HFFc6 (cell line): ENCODE data around the gene ATAD3A. TPM values are rescaled to one million over a fixed set of nuclear protein-coding genes. Genes with fewer than 3 reads are reported as not detected.

Experiments used
- DNase-seq: peaks from one replicate; pipeline ENCODE4 v3.0.0-alpha.2; 2018
- H3K27ac Mint-ChIP-seq: 2 replicates; pipeline ENCODE4 v1.8.0; 2020; ENCODE audit warnings: mild to moderate bottlenecking, mixed read lengths
- H3K27me3 Mint-ChIP-seq: 2 replicates; pipeline ENCODE4 v1.8.0; 2021; ENCODE audit warnings: mild to moderate bottlenecking, moderate library complexity, mixed read lengths; ENCODE audit not compliant: insufficient read depth
- H3K36me3 Mint-ChIP-seq: 2 replicates; pipeline ENCODE4 v1.8.0; 2021; ENCODE audit warnings: low read depth, mixed read lengths
- H3K4me1 Mint-ChIP-seq: 2 replicates; pipeline ENCODE4 v1.8.0; 2020; ENCODE audit warnings: low read depth, mixed read lengths
- H3K4me3 Mint-ChIP-seq: 2 replicates; pipeline ENCODE4 v1.8.0; 2020; ENCODE audit warnings: mild to moderate bottlenecking, moderate library complexity, mixed read lengths
- H3K9me3 Mint-ChIP-seq: 2 replicates; pipeline ENCODE4 v1.8.0; 2020; ENCODE audit warnings: mild to moderate bottlenecking, mixed read lengths
- total RNA-seq, 6 experiments: library from RNA; stranded (reverse); fragmentation: NEBNext Ultra II Directional; extraction: Animal tissue kit (Norgen Biotek cat#: 25700); gene quantifications; 2 replicates in 1 of 6; 3 replicates in 5 of 6; pipeline ENCODE4 v1.2.3, GENCODE V29; 2021
- TF ChIP-seq, protein P1 (sequence below): fragments of 200-600 bp; sonication (generic); IDR thresholded peaks from 2 replicates; pipeline ENCODE4 v1.5.0; 2021; ENCODE audit warnings: antibody characterized with exemption, mild to moderate bottlenecking

ATAD3A gene
- total RNA-seq, 6 experiments from 2014 or later: 48.7 to 61.5 (median 54.0) TPM

DNA sequence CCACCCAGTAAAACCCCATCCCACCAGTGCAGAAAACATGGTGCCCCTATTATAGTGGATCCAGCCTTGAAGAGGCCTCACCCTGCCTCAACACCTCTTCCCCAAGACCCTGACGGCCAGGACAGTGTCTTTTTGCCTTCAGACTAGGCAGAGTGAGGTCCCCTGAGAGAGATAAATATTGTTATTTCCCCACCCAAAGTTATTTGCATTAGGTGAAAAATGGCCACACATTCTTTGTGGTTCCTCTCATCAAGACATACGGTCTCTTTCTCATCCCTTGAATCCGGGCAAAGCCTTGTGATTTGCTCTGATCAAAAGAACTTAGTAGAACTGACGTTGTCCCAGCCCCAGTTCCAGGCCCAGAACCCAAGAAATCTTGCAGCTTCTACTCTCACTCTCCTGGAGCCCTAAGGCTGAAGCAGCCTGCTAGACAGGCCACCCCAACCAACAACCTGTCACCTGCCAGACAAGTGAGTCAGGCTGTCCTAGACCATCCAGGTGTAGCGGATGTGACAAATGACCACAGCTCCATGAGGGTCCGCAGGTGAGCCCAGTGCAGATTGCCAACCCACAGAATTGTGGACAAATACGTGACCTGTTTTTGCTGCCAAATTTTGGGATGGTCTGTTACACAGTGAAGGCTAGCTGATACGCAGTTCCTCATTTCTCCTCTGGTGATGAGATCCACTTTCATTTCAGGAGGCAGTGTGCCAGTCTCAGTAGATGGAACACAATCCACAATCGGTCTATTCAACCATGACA is 70.8 kb downstream of the ATAD3A start:
- Mint-ChIP-seq H3K27me3 (peaks cover 51% of the 10 kb centered on the region), H3K27ac (no peak overlapping the region), H3K4me3 (no peak overlapping the region), H3K4me1 (0 out of 2 replicates have a peak, but pooled peaks cover 5% of the 10 kb centered on the region), H3K9me3 (no peaks in the 10 kb centered on the region), H3K36me3 (no peaks in the 10 kb centered on the region)
- DNase-seq: no peak
- TF ChIP-seq, protein P1, sequence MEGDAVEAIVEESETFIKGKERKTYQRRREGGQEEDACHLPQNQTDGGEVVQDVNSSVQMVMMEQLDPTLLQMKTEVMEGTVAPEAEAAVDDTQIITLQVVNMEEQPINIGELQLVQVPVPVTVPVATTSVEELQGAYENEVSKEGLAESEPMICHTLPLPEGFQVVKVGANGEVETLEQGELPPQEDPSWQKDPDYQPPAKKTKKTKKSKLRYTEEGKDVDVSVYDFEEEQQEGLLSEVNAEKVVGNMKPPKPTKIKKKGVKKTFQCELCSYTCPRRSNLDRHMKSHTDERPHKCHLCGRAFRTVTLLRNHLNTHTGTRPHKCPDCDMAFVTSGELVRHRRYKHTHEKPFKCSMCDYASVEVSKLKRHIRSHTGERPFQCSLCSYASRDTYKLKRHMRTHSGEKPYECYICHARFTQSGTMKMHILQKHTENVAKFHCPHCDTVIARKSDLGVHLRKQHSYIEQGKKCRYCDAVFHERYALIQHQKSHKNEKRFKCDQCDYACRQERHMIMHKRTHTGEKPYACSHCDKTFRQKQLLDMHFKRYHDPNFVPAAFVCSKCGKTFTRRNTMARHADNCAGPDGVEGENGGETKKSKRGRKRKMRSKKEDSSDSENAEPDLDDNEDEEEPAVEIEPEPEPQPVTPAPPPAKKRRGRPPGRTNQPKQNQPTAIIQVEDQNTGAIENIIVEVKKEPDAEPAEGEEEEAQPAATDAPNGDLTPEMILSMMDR: no peak

DNA sequence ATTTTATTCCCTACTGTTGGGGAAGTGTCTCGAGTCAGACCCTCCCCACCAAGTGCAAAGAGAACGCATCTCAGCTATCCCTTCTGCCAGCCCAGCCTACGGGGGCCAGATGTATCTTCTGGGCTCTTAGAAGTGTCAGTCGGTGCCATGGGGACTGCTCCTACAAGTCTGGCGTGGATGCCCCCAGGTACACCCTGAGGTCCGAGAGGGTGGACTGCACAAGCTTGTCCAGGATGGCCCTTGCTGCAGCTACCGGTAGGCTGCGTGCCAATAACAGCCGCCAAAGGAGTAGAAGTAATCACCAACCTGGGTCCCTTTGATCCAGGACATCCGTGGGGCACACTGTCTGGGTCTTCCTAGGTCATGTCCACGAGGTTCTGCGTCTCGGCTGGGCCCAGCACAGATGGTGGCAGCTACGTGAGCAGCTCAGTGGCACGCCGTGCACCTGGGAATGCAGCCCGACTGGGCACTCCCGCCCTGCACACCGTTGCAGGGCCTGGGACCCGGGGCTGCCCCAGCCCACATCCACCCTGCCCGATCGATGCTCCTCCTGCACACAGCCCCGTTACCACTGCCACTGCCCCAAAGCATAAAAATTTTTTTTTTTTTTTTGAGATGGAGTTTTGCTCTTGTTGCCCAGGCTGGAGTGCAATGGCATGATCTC is 71.5 kb downstream of the ATAD3A start:
- Mint-ChIP-seq H3K27me3 (peaks cover 51% of the 10 kb centered on the region), H3K27ac (no peak overlapping the region), H3K36me3 (no peaks in the 10 kb centered on the region), H3K9me3 (no peaks in the 10 kb centered on the region), H3K4me1 (0 out of 2 replicates have a peak, but pooled peaks cover 5% of the 10 kb centered on the region), H3K4me3 (no peak overlapping the region)
- TF ChIP-seq, protein P1: no peak
- no peak for DNase-seq

Other genes with a start within 250 kb of the ATAD3A start
- 10 to 100 TPM; 56.2 to 67.9 (median 61.1) TPM for gene UBE2J2, start 238.3 kb upstream of the ATAD3A start, total RNA-seq
- 1 to 10 TPM; 1.4 to 3.0 (median 2.0) TPM for gene SCNN1D, start 231.7 kb upstream of the ATAD3A start, total RNA-seq
- gene ACAP3, start 204.2 kb upstream of the ATAD3A start, total RNA-seq: 10 to 100 TPM; 39.4 to 50.8 (median 42.6) TPM
- gene PUSL1, start 203.6 kb upstream of the ATAD3A start, total RNA-seq: 10 to 100 TPM; 23.5 to 28.7 (median 25.6) TPM
- 10 to 100 TPM; 65.6 to 78.3 (median 69.8) TPM for gene INTS11, start 187.5 kb upstream of the ATAD3A start, total RNA-seq
- gene CPTP, start 187.4 kb upstream of the ATAD3A start, total RNA-seq: 10 to 100 TPM; 24.6 to 31.5 (median 26.6) TPM
- gene TAS1R3, start 180.9 kb upstream of the ATAD3A start, total RNA-seq: under 1 TPM; 0.07 to 0.20 (median 0.13) TPM
- gene DVL1, start 162.7 kb upstream of the ATAD3A start, total RNA-seq: 10 to 100 TPM; 73.8 to 96.6 (median 74.5) TPM
- gene MXRA8, start 153.6 kb upstream of the ATAD3A start, total RNA-seq: 100 to 1,000 TPM; 438 to 570 (median 524) TPM
- gene AURKAIP1, start 137.0 kb upstream of the ATAD3A start, total RNA-seq: 100 to 1,000 TPM; 178 to 206 (median 196) TPM
- 100 to 1,000 TPM in 5 of 6 experiments, 10 to 100 TPM in 1; 96.2 to 115 (median 104) TPM for gene CCNL2, start 112.8 kb upstream of the ATAD3A start, total RNA-seq
- 100 to 1,000 TPM; 131 to 154 (median 141) TPM for gene MRPL20, start 104.9 kb upstream of the ATAD3A start, total RNA-seq
- gene ANKRD65, start 90.9 kb upstream of the ATAD3A start, total RNA-seq: under 1 TPM in 2 of 6 experiments, not detected in 4; 0.14 TPM
- gene VWA1, start 76.5 kb upstream of the ATAD3A start, total RNA-seq: under 1 TPM in 5 of 6 experiments, not detected in 1; 0.12 to 0.33 (median 0.24) TPM
- gene ATAD3C, start 62.5 kb upstream of the ATAD3A start, total RNA-seq: under 1 TPM in 1 of 6 experiments, not detected in 5; 0.09 TPM
- 10 to 100 TPM; 21.0 to 24.8 (median 23.0) TPM for gene ATAD3B, start 40.4 kb upstream of the ATAD3A start, total RNA-seq
- 1 to 10 TPM; 2.8 to 5.1 (median 4.1) TPM for gene TMEM240, start 28.5 kb downstream of the ATAD3A start, total RNA-seq
- 100 to 1,000 TPM; 132 to 156 (median 137) TPM for gene SSU72, start 62.7 kb downstream of the ATAD3A start, total RNA-seq
- 1 to 10 TPM; 1.6 to 4.0 (median 2.0) TPM for gene FNDC10, start 88.0 kb downstream of the ATAD3A start, total RNA-seq
- gene MIB2, start 103.3 kb downstream of the ATAD3A start, total RNA-seq: 10 to 100 TPM; 41.9 to 62.8 (median 44.0) TPM
- 1 to 10 TPM; 2.8 to 7.1 (median 5.1) TPM for gene MMP23B, start 120.0 kb downstream of the ATAD3A start, total RNA-seq
- 10 to 100 TPM; 21.6 to 27.5 (median 24.8) TPM for gene CDK11B, start 146.8 kb downstream of the ATAD3A start, total RNA-seq
- gene SLC35E2B, start 180.6 kb downstream of the ATAD3A start, total RNA-seq: 10 to 100 TPM; 30.1 to 40.9 (median 33.4) TPM
- 10 to 100 TPM; 23.1 to 27.2 (median 25.0) TPM for gene CDK11A, start 212.2 kb downstream of the ATAD3A start, total RNA-seq